ENCODE data around the gene MCAT. TPM values are rescaled to one million over a fixed set of nuclear protein-coding genes. Genes with fewer than 3 reads are reported as not detected.

MCAT gene
- total and polyA plus RNA-seq, 2 donors (not counting 1 experiment from before 2014, with no cell fraction given): 8.4 to 10.1 TPM

DNA sequence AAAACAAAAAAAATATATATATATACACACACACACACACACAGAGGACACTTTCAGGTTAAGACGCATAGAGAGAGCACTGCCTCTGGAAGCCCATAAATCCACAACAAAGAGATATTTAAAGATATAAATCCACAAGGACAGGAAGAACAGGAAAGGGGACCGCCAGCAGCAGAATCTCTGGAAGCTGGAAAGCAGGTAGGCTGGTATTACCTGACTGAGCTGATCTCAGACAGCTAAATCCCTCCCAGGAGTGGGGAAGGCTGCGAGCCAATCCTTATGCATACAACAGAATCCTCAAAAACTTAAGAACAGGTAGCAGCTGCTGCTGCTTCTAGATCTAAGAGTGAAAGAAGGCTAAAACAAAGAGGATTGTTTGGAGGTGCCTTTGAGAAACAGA is 1.8 kb upstream of the MCAT start:
- Mint-ChIP-seq H3K4me1 (peaks cover 40% of the 10 kb centered on the region), H3K27ac (no peak overlapping the region), H3K27me3 (no peaks in the 10 kb centered on the region), H3K4me3 (peak overlapping the region; percentile 13), H3K9me3 (ENCODE audit: insufficient read depth) (no peaks in the 10 kb centered on the region)
- WGBS (ENCODE audit: insufficient coverage): no CpG with 5 or more reads among the region's 3 CpGs
- no peak for ATAC-seq (ENCODE audit: low read depth)
- no peak for TF ChIP-seq EZH2 (IDR thresholded peaks at IDR 0.05; ENCODE audit: borderline replicate concordance, insufficient read depth, low read depth, low read length, poor library complexity, severe bottlenecking)
- TF ChIP-seq, protein P1, sequence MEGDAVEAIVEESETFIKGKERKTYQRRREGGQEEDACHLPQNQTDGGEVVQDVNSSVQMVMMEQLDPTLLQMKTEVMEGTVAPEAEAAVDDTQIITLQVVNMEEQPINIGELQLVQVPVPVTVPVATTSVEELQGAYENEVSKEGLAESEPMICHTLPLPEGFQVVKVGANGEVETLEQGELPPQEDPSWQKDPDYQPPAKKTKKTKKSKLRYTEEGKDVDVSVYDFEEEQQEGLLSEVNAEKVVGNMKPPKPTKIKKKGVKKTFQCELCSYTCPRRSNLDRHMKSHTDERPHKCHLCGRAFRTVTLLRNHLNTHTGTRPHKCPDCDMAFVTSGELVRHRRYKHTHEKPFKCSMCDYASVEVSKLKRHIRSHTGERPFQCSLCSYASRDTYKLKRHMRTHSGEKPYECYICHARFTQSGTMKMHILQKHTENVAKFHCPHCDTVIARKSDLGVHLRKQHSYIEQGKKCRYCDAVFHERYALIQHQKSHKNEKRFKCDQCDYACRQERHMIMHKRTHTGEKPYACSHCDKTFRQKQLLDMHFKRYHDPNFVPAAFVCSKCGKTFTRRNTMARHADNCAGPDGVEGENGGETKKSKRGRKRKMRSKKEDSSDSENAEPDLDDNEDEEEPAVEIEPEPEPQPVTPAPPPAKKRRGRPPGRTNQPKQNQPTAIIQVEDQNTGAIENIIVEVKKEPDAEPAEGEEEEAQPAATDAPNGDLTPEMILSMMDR (IDR thresholded peaks at IDR 0.05): no peak
- Histone ChIP-seq H3K4me1 (ENCODE audit: control insufficient read depth in 2 of 2, insufficient read depth in 2 of 2, low read length in 2 of 2) (peaks cover 37 to 54% of the 10 kb centered on the region in 2 donors), H3K79me2 (ENCODE audit: control insufficient read depth, insufficient read depth, low read length) (peaks cover 11% of the 10 kb centered on the region), H3K9me3 (ENCODE audit: control extremely low read depth in 1 of 3, control insufficient read depth in 2 of 3, insufficient read depth in 1 of 3, low read length in 2 of 3) (no peaks in the 10 kb centered on the region), H3K27ac (ENCODE audit: low read length in 2 of 2) (no peak overlapping the region), H3K27me3 (replicated peaks in 1 of 4; ENCODE audit: control extremely low read depth in 1 of 4, control insufficient read depth in 3 of 4, insufficient read depth in 4 of 4, low read length in 3 of 4) (no peaks in the 10 kb centered on the region), H3K4me3 (ENCODE audit: control extremely low read depth in 1 of 5, extremely low read depth in 1 of 5, insufficient read depth in 1 of 5, low read depth in 2 of 5, low read length in 4 of 5) (no peak overlapping the region), H3K9ac (ENCODE audit: low read length) (no peak overlapping the region), H4K20me1 (ENCODE audit: control insufficient read depth, insufficient read depth, low read length, poor library complexity, severe bottlenecking) (no peaks in the 10 kb centered on the region), H3K4me2 (replicated peaks; ENCODE audit: low read depth, low read length, poor library complexity, severe bottlenecking) (no peak overlapping the region), H3K36me3 (replicated peaks in 1 of 2; ENCODE audit: control extremely low read depth in 1 of 2, control insufficient read depth in 1 of 2, extremely low read depth in 1 of 2, insufficient read depth in 2 of 2, low read length in 1 of 2) (no peaks in the 10 kb centered on the region), H2AFZ (ENCODE audit: insufficient read depth, low read depth, low read length, poor library complexity, severe bottlenecking) (no peak overlapping the region)
- intact Hi-C loops (cut with micrococcal nuclease): no loop called here
- ChIA-PET POLR2A (no interaction called here), CTCF (interaction anchor here (1.1 kb wide), 1 partner anchor 9 kb away, joined by 3 read pairs; no protein-coding TSS in a partner anchor)
- no peak for DNase-seq

DNA sequence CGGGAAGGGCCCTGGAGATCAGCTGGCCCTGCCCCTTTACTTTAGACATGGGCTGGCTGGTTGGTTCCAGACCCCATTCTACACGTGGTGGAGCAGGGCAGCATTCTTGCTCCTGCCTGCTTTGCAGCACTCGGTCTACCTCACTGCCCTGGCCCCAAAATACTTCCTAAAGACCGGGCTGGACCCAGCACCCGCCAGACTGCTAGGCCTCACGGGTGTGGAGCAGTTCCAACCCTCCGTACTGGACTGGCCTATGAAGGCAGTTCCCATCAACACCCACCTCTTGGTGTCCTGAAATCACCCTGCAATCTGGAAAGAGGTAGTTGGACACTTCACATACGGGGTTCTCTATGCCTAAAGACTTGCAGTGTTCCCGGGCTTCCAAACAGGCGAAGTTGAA is 6.4 kb downstream of the MCAT start:
- Histone ChIP-seq H3K27me3 (replicated peaks in 1 of 4; ENCODE audit: control extremely low read depth in 1 of 4, control insufficient read depth in 3 of 4, insufficient read depth in 4 of 4, low read length in 3 of 4) (no peaks in the 10 kb centered on the region), H2AFZ (ENCODE audit: insufficient read depth, low read depth, low read length, poor library complexity, severe bottlenecking) (no peak overlapping the region), H3K9me3 (ENCODE audit: control extremely low read depth in 1 of 3, control insufficient read depth in 2 of 3, insufficient read depth in 1 of 3, low read length in 2 of 3) (peaks cover 0 to 6% (median 0%) of the 10 kb centered on the region in 3 donors), H3K4me2 (replicated peaks; ENCODE audit: low read depth, low read length, poor library complexity, severe bottlenecking) (no peak overlapping the region), H3K36me3 (replicated peaks in 1 of 2; ENCODE audit: control extremely low read depth in 1 of 2, control insufficient read depth in 1 of 2, extremely low read depth in 1 of 2, insufficient read depth in 2 of 2, low read length in 1 of 2) (peaks cover 9 to 35% of the 10 kb centered on the region in 2 experiments), H3K27ac (ENCODE audit: low read length in 2 of 2) (no peak overlapping the region), H3K4me1 (ENCODE audit: control insufficient read depth in 2 of 2, insufficient read depth in 2 of 2, low read length in 2 of 2) (peaks cover 0 to 12% of the 10 kb centered on the region in 2 donors), H3K4me3 (ENCODE audit: control extremely low read depth in 1 of 5, extremely low read depth in 1 of 5, insufficient read depth in 1 of 5, low read depth in 2 of 5, low read length in 4 of 5) (no peak overlapping the region), H3K9ac (ENCODE audit: low read length) (no peak overlapping the region), H4K20me1 (ENCODE audit: control insufficient read depth, insufficient read depth, low read length, poor library complexity, severe bottlenecking) (peaks cover 17% of the 10 kb centered on the region), H3K79me2 (ENCODE audit: control insufficient read depth, insufficient read depth, low read length) (peaks cover 12% of the 10 kb centered on the region)
- H3K27me3 Mint-ChIP-seq: no peaks in the 10 kb centered on the region
- no peak overlapping the region for H3K4me3 Mint-ChIP-seq
- ChIA-PET CTCF (interaction anchor here (0.6 to 3.5 kb wide), 11 partner anchors 10 to 357 kb away, joined by 3 to 14 read pairs (median 5); partner anchors contain the start of genes BIK and TSPO), POLR2A (no interaction called here)
- WGBS (ENCODE audit: insufficient coverage): 85% methylated on average over 7 of the region's 10 CpGs
- H3K4me1 Mint-ChIP-seq: peaks cover 10% of the 10 kb centered on the region
- no peak for ATAC-seq (ENCODE audit: low read depth)
- no peak overlapping the region for H3K27ac Mint-ChIP-seq
- intact Hi-C loops (cut with micrococcal nuclease): loop anchor here (2.0 to 10.0 kb wide), 2 partner anchors 26 to 272 kb away; partner anchors contain the start of gene BIK
- H3K9me3 Mint-ChIP-seq (ENCODE audit: insufficient read depth): no peaks in the 10 kb centered on the region
- TF ChIP-seq, protein P1 (IDR thresholded peaks at IDR 0.05): no peak
- no peak for TF ChIP-seq EZH2 (IDR thresholded peaks at IDR 0.05; ENCODE audit: borderline replicate concordance, insufficient read depth, low read depth, low read length, poor library complexity, severe bottlenecking)
- no peak for DNase-seq
